ENCODE measurements around the gene SORCS2.

Gene SORCS2

GRCh38 chr4:7301846-7302630 is 109.7 kb downstream of the SORCS2 start:
- no peak overlapping the region for H3K9ac ChIP-seq (ENCODE audit: low read depth, low read length)
- no peaks in the 10 kb centered on the region for H3K4me1 ChIP-seq (ENCODE audit: control insufficient read depth, insufficient read depth, low read length)
- H3K36me3 ChIP-seq (ENCODE audit: control insufficient read depth, insufficient read depth, low read length) = no peaks in the 10 kb centered on the region
- no peaks in the 10 kb centered on the region for H3K9me3 ChIP-seq (ENCODE audit: control insufficient read depth, insufficient read depth, low read length)
- no peak overlapping the region for H3K4me3 ChIP-seq (ENCODE audit: low read depth, low read length)
- H3K27me3 ChIP-seq (ENCODE audit: control insufficient read depth, insufficient read depth, low read length) = no peaks in the 10 kb centered on the region

GRCh38 chr4:7302781-7303404 is 110.6 kb downstream of the SORCS2 start:
- H3K9ac ChIP-seq (ENCODE audit: low read depth, low read length) = no peak overlapping the region
- H3K4me3 ChIP-seq (ENCODE audit: low read depth, low read length) = no peak overlapping the region
- H3K4me1 ChIP-seq (ENCODE audit: control insufficient read depth, insufficient read depth, low read length) = no peaks in the 10 kb centered on the region
- no peaks in the 10 kb centered on the region for H3K36me3 ChIP-seq (ENCODE audit: control insufficient read depth, insufficient read depth, low read length)
- H3K9me3 ChIP-seq (ENCODE audit: control insufficient read depth, insufficient read depth, low read length) = no peaks in the 10 kb centered on the region
- H3K27me3 ChIP-seq (ENCODE audit: control insufficient read depth, insufficient read depth, low read length) = no peaks in the 10 kb centered on the region

GRCh38 chr4:7303561-7303960 is 111.2 kb downstream of the SORCS2 start:
- Histone ChIP-seq H3K9ac (ENCODE audit: low read depth, low read length) (no peak overlapping the region), H3K27me3 (ENCODE audit: control insufficient read depth, insufficient read depth, low read length) (no peaks in the 10 kb centered on the region), H3K36me3 (ENCODE audit: control insufficient read depth, insufficient read depth, low read length) (no peaks in the 10 kb centered on the region), H3K9me3 (ENCODE audit: control insufficient read depth, insufficient read depth, low read length) (no peaks in the 10 kb centered on the region), H3K4me1 (ENCODE audit: control insufficient read depth, insufficient read depth, low read length) (no peaks in the 10 kb centered on the region), H3K4me3 (ENCODE audit: low read depth, low read length) (no peak overlapping the region)

GRCh38 chr4:7304436-7304835 is 112.1 kb downstream of the SORCS2 start:
- Histone ChIP-seq H3K4me3 (ENCODE audit: low read depth, low read length) (no peak overlapping the region), H3K9me3 (ENCODE audit: control insufficient read depth, insufficient read depth, low read length) (no peaks in the 10 kb centered on the region), H3K9ac (ENCODE audit: low read depth, low read length) (no peak overlapping the region), H3K36me3 (ENCODE audit: control insufficient read depth, insufficient read depth, low read length) (no peaks in the 10 kb centered on the region), H3K27me3 (ENCODE audit: control insufficient read depth, insufficient read depth, low read length) (no peaks in the 10 kb centered on the region), H3K4me1 (ENCODE audit: control insufficient read depth, insufficient read depth, low read length) (no peaks in the 10 kb centered on the region)

GRCh38 chr4:7306021-7306965 is 114.0 kb downstream of the SORCS2 start:
- Histone ChIP-seq H3K36me3 (ENCODE audit: control insufficient read depth, insufficient read depth, low read length) (no peaks in the 10 kb centered on the region), H3K9ac (ENCODE audit: low read depth, low read length) (no peak overlapping the region), H3K27me3 (ENCODE audit: control insufficient read depth, insufficient read depth, low read length) (no peaks in the 10 kb centered on the region), H3K9me3 (ENCODE audit: control insufficient read depth, insufficient read depth, low read length) (no peaks in the 10 kb centered on the region), H3K4me3 (ENCODE audit: low read depth, low read length) (no peak overlapping the region), H3K4me1 (ENCODE audit: control insufficient read depth, insufficient read depth, low read length) (no peaks in the 10 kb centered on the region)

GRCh38 chr4:7306986-7307385 is 114.6 kb downstream of the SORCS2 start:
- H3K27me3 ChIP-seq (ENCODE audit: control insufficient read depth, insufficient read depth, low read length) = no peaks in the 10 kb centered on the region
- no peaks in the 10 kb centered on the region for H3K36me3 ChIP-seq (ENCODE audit: control insufficient read depth, insufficient read depth, low read length)
- H3K4me1 ChIP-seq (ENCODE audit: control insufficient read depth, insufficient read depth, low read length) = no peaks in the 10 kb centered on the region

GRCh38 chr4:7307394-7308099 is 115.2 kb downstream of the SORCS2 start:
- no peaks in the 10 kb centered on the region for H3K4me1 ChIP-seq (ENCODE audit: control insufficient read depth, insufficient read depth, low read length)
- H3K27me3 ChIP-seq (ENCODE audit: control insufficient read depth, insufficient read depth, low read length) = no peaks in the 10 kb centered on the region
- no peaks in the 10 kb centered on the region for H3K36me3 ChIP-seq (ENCODE audit: control insufficient read depth, insufficient read depth, low read length)
- H3K9ac ChIP-seq (ENCODE audit: low read depth, low read length) = no peak overlapping the region
- no peaks in the 10 kb centered on the region for H3K9me3 ChIP-seq (ENCODE audit: control insufficient read depth, insufficient read depth, low read length)
- no peak overlapping the region for H3K4me3 ChIP-seq (ENCODE audit: low read depth, low read length)

More at GRCh38 chr4:7306986-7307385, 114.6 kb downstream of the SORCS2 start:
- H3K9me3 ChIP-seq (ENCODE audit: control insufficient read depth, insufficient read depth, low read length) = no peaks in the 10 kb centered on the region
- H3K4me3 ChIP-seq (ENCODE audit: low read depth, low read length) = no peak overlapping the region
- H3K9ac ChIP-seq (ENCODE audit: low read depth, low read length) = no peak overlapping the region

- Histone ChIP-seq H3K27me3 (ENCODE audit: control insufficient read depth, insufficient read depth, low read length) (no peaks in the 10 kb centered on the region), H3K36me3 (ENCODE audit: control insufficient read depth, insufficient read depth, low read length) (no peaks in the 10 kb centered on the region), H3K4me3 (ENCODE audit: low read depth, low read length) (no peak overlapping the region), H3K4me1 (ENCODE audit: control insufficient read depth, insufficient read depth, low read length) (no peaks in the 10 kb centered on the region), H3K9me3 (ENCODE audit: control insufficient read depth, insufficient read depth, low read length) (no peaks in the 10 kb centered on the region), H3K9ac (ENCODE audit: low read depth, low read length) (no peak overlapping the region)
These were observed 116.8 kb downstream of the SORCS2 start for GRCh38 chr4:7309181-7309580.

- H3K4me3 ChIP-seq (ENCODE audit: low read depth, low read length) = no peak overlapping the region
- no peak overlapping the region for H3K9ac ChIP-seq (ENCODE audit: low read depth, low read length)
- H3K4me1 ChIP-seq (ENCODE audit: control insufficient read depth, insufficient read depth, low read length) = no peaks in the 10 kb centered on the region
- no peaks in the 10 kb centered on the region for H3K27me3 ChIP-seq (ENCODE audit: control insufficient read depth, insufficient read depth, low read length)
- no peaks in the 10 kb centered on the region for H3K36me3 ChIP-seq (ENCODE audit: control insufficient read depth, insufficient read depth, low read length)
- no peaks in the 10 kb centered on the region for H3K9me3 ChIP-seq (ENCODE audit: control insufficient read depth, insufficient read depth, low read length)
These were observed 117.5 kb downstream of the SORCS2 start for GRCh38 chr4:7309636-7310390.

- H3K4me1 ChIP-seq (ENCODE audit: control insufficient read depth, insufficient read depth, low read length) = no peaks in the 10 kb centered on the region
- H3K9ac ChIP-seq (ENCODE audit: low read depth, low read length) = no peak overlapping the region
- H3K4me3 ChIP-seq (ENCODE audit: low read depth, low read length) = no peak overlapping the region
- no peaks in the 10 kb centered on the region for H3K27me3 ChIP-seq (ENCODE audit: control insufficient read depth, insufficient read depth, low read length)
- H3K9me3 ChIP-seq (ENCODE audit: control insufficient read depth, insufficient read depth, low read length) = no peaks in the 10 kb centered on the region
- no peaks in the 10 kb centered on the region for H3K36me3 ChIP-seq (ENCODE audit: control insufficient read depth, insufficient read depth, low read length)
These were observed 118.1 kb downstream of the SORCS2 start for GRCh38 chr4:7310451-7310850.

- H3K36me3 ChIP-seq (ENCODE audit: control insufficient read depth, insufficient read depth, low read length) = no peaks in the 10 kb centered on the region
- no peaks in the 10 kb centered on the region for H3K4me1 ChIP-seq (ENCODE audit: control insufficient read depth, insufficient read depth, low read length)
- no peak overlapping the region for H3K4me3 ChIP-seq (ENCODE audit: low read depth, low read length)
- H3K9ac ChIP-seq (ENCODE audit: low read depth, low read length) = no peak overlapping the region
- H3K9me3 ChIP-seq (ENCODE audit: control insufficient read depth, insufficient read depth, low read length) = no peaks in the 10 kb centered on the region
- H3K27me3 ChIP-seq (ENCODE audit: control insufficient read depth, insufficient read depth, low read length) = no peaks in the 10 kb centered on the region
These were observed 118.9 kb downstream of the SORCS2 start for GRCh38 chr4:7311205-7311604.

Data from iPS-15b (cell line).